HL-60 (cell line): ENCODE data around the gene POC1A.

Experiments
- DNase-seq, 2 experiments: peaks; one replicate each; pipeline ENCODE4 v3.0.0-alpha.2; 2010 to 2020; ENCODE audit warnings: low read depth in 1 of 2, low spot score in 1 of 2
- H3K27ac ChIP-seq: fragments of 250-450 bp; sonication (Bioruptor Pico); replicated peaks from 2 replicates; pipeline ENCODE4 v1.5.1; 2020; ENCODE audit warnings: mild to moderate bottlenecking, moderate library complexity
- H3K27me3 ChIP-seq: fragments of 250-450 bp; sonication (Bioruptor Pico); 2 replicates; pipeline ENCODE4 v1.5.1; 2021; ENCODE audit warnings: mild to moderate bottlenecking, moderate library complexity; ENCODE audit not compliant: insufficient read depth, poor library complexity, severe bottlenecking
- H3K4me3 ChIP-seq: replicated peaks from 2 replicates; pipeline ENCODE4 v1.5.1; 2011; ENCODE audit warnings: mild to moderate bottlenecking, control low read depth, low read length; ENCODE audit not compliant: insufficient read depth
- GABPA ChIP-seq: IDR thresholded peaks from 2 replicates; pipeline ENCODE4 v1.6.1; 2012; ENCODE audit warnings: low read depth
- POLR2AphosphoS5 ChIP-seq: IDR thresholded peaks from 2 replicates; pipeline ENCODE4 v1.6.1; 2012; ENCODE audit warnings: low read depth
- SPI1 ChIP-seq: IDR thresholded peaks from 2 replicates; pipeline ENCODE4 v1.6.1; 2012; ENCODE audit warnings: low read depth, mild to moderate bottlenecking, borderline replicate concordance
- TF ChIP-seq, protein P1 (sequence below): IDR thresholded peaks from 2 replicates; pipeline ENCODE4 v1.6.1; 2012; ENCODE audit warnings: low read depth; ENCODE audit not compliant: insufficient replicate concordance
- TF ChIP-seq, protein P2 (sequence below): IDR thresholded peaks from one replicate; pipeline ENCODE4 v1.5.1; 2011; ENCODE audit warnings: low read length, control low read depth, inconsistent platforms; ENCODE audit not compliant: insufficient read depth

The POC1A gene

DNA sequence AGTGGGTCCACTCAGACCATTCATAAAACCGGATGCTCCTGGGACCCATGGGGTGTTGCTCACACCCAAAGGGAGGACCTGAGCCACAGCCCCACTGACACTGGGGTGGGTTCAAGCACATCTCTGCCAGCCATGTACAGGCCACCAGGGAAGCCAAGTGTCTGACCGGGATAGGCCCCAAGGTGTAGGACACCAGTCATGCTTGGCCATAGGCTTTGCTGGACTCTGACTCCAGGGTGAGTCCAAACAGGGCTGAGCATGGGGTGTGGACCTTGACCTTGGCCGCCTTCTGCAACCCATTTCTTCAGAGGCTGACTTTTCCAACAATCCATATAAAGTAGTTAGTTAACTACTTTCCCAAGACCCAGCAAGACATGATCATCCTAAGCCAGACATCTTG is 66.5 kb downstream of the POC1A start:
- no peak for DNase-seq
- TF ChIP-seq SPI1, result no peak
- TF ChIP-seq, protein P1, sequence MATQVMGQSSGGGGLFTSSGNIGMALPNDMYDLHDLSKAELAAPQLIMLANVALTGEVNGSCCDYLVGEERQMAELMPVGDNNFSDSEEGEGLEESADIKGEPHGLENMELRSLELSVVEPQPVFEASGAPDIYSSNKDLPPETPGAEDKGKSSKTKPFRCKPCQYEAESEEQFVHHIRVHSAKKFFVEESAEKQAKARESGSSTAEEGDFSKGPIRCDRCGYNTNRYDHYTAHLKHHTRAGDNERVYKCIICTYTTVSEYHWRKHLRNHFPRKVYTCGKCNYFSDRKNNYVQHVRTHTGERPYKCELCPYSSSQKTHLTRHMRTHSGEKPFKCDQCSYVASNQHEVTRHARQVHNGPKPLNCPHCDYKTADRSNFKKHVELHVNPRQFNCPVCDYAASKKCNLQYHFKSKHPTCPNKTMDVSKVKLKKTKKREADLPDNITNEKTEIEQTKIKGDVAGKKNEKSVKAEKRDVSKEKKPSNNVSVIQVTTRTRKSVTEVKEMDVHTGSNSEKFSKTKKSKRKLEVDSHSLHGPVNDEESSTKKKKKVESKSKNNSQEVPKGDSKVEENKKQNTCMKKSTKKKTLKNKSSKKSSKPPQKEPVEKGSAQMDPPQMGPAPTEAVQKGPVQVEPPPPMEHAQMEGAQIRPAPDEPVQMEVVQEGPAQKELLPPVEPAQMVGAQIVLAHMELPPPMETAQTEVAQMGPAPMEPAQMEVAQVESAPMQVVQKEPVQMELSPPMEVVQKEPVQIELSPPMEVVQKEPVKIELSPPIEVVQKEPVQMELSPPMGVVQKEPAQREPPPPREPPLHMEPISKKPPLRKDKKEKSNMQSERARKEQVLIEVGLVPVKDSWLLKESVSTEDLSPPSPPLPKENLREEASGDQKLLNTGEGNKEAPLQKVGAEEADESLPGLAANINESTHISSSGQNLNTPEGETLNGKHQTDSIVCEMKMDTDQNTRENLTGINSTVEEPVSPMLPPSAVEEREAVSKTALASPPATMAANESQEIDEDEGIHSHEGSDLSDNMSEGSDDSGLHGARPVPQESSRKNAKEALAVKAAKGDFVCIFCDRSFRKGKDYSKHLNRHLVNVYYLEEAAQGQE, result no peak
- TF ChIP-seq, protein P2, sequence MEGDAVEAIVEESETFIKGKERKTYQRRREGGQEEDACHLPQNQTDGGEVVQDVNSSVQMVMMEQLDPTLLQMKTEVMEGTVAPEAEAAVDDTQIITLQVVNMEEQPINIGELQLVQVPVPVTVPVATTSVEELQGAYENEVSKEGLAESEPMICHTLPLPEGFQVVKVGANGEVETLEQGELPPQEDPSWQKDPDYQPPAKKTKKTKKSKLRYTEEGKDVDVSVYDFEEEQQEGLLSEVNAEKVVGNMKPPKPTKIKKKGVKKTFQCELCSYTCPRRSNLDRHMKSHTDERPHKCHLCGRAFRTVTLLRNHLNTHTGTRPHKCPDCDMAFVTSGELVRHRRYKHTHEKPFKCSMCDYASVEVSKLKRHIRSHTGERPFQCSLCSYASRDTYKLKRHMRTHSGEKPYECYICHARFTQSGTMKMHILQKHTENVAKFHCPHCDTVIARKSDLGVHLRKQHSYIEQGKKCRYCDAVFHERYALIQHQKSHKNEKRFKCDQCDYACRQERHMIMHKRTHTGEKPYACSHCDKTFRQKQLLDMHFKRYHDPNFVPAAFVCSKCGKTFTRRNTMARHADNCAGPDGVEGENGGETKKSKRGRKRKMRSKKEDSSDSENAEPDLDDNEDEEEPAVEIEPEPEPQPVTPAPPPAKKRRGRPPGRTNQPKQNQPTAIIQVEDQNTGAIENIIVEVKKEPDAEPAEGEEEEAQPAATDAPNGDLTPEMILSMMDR, result no peak
- no peak for TF ChIP-seq GABPA
- TF ChIP-seq POLR2AphosphoS5, result no peak
- no peak overlapping the region for H3K4me3 ChIP-seq
- H3K27me3 ChIP-seq, result no peaks in the 10 kb centered on the region
- peak overlapping the region; percentile 30 for H3K27ac ChIP-seq

DNA sequence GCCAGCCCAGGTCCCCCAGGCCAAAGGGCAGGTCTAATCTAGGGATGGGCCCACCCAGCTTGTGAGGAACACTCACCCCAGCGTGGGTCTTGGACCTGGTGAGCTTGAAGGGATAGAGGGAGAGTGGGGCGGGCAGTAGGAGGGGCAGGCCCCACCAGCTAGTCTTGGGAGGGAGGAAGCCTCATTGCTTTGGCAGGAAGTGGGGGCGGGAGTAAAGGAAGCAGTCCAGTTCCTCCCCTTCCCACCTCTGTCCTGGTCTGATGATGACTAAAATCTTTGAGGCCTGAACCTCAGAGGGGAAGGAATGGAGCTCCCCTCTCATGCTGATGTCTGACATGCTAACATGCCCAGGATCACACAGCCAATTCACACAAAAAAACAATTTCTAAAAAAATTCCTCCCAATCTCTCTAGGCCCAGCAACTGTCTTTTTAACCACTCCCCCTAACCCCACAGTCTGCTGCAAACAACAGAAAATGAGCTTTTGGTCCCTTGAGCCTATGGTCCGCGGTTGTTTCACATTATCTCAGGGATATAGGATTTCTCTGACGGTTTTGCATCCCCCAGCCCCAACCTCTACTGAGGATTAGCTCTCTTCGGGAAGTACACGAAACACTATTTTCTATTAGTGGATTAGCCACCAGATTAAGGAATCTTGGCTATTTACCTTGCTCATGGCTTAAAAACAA is 67.1 kb downstream of the POC1A start:
- TF ChIP-seq, protein P2, result no peak
- TF ChIP-seq SPI1, result peak; percentile 37; the same call in 1 of the 2 replicates
- Histone ChIP-seq H3K27me3 (no peaks in the 10 kb centered on the region), H3K27ac (peak overlapping the region; percentile 30), H3K4me3 (no peak overlapping the region)
- peak; percentile 8 to 85 for DNase-seq

DNA sequence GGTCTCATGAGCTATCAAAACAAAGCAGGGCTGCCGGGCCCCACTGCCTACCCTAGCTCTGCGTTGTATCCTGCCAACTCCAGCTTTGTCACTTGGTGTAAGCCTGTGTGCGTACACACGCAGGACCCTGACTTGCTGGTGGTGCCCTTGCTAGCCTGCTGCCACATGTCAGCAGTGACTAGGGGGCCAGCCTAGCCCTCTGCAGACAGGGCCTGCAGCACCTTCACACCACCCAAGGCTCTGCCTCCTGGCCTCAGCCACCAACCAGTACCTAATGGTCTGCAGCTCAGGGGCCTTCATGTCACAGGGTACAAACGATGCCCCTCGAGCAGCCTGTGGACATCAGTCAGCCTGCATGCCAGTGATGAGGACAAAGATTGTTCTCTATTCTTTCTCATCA is 67.8 kb downstream of the POC1A start:
- TF ChIP-seq, protein P1, result no peak
- TF ChIP-seq POLR2AphosphoS5, result no peak
- TF ChIP-seq SPI1, result no peak
- TF ChIP-seq, protein P2, result no peak
- TF ChIP-seq GABPA, result no peak
- no peak for DNase-seq
- no peaks in the 10 kb centered on the region for H3K27me3 ChIP-seq
- no peak overlapping the region for H3K4me3 ChIP-seq
- H3K27ac ChIP-seq, result no peak overlapping the region

DNA sequence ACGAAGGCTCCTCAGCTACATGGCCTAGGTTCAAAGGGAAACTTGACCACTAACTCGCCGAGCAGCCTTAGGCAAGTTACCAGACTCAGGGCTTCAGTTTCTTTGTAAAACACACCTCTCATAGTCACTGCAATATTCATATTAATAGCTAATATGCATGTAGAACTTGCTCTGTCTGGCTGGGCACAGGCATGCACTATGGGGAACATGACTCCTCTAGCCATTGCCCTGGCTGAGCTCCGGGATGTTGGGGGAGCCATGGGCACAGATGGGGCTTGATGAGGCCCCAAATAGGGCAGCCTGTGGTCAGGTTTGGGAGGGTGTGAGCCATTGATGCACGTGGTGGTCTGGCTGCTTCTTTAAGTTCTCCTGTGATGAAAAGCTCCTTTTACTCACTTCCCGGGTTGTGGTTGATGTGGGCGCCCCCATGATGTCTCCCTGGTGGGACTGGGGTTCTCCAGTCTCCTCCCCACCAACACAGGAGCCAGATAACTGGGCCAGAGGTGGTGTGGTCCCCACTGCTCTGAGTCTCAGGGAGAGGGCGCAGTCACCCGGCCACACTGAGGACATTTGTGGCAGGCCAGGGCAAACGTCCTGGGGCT is 68.4 kb downstream of the POC1A start:
- Histone ChIP-seq H3K27me3 (no peaks in the 10 kb centered on the region), H3K27ac (no peak overlapping the region), H3K4me3 (no peak overlapping the region)
- no peak for DNase-seq
- no peak for TF ChIP-seq SPI1
- no peak for TF ChIP-seq POLR2AphosphoS5
- no peak for TF ChIP-seq GABPA
- TF ChIP-seq, protein P1, result no peak
